NCI-H2171 treated with DMSO at 0.1 percent for 48 hours (cell line): ENCODE data around the gene GLRX3.

Experiments
- DNase-seq: peaks from one replicate; lab custom pipeline; 2025; lab: John Stamatoyannopoulos, UW

The GLRX3 gene

GRCh38 chr10:130208807-130209206, 72.6 kb downstream of the GLRX3 start:
- DNase-seq: no peak

GRCh38 chr10:130212746-130213145, 76.6 kb downstream of the GLRX3 start:
- DNase-seq: no peak

- no peak for DNase-seq
These were observed 77.3 kb downstream of the GLRX3 start for GRCh38 chr10:130213286-130214080.

- no peak for DNase-seq
These were observed 78.2 kb downstream of the GLRX3 start for GRCh38 chr10:130214431-130214830.

- no peak for DNase-seq
These were observed 79.2 kb downstream of the GLRX3 start for GRCh38 chr10:130215151-130215930.

- no peak for DNase-seq
These were observed 79.7 kb downstream of the GLRX3 start for GRCh38 chr10:130215931-130216231.

GRCh38 chr10:130218181-130218641, 82.0 kb downstream of the GLRX3 start:
- no peak for DNase-seq

- DNase-seq: no peak
These were observed 82.7 kb downstream of the GLRX3 start for GRCh38 chr10:130218936-130219335.

- no peak for DNase-seq
These were observed 84.3 kb downstream of the GLRX3 start for GRCh38 chr10:130220251-130221185.

- DNase-seq: no peak
These were observed 85.5 kb downstream of the GLRX3 start for GRCh38 chr10:130221456-130222375.

- DNase-seq: no peak
These were observed 86.2 kb downstream of the GLRX3 start for GRCh38 chr10:130222381-130222780.

- DNase-seq: no peak
These were observed 88.0 kb downstream of the GLRX3 start for GRCh38 chr10:130224228-130224627.

GRCh38 chr10:130226012-130226411, 89.8 kb downstream of the GLRX3 start:
- no peak for DNase-seq

GRCh38 chr10:130227883-130228282, 91.7 kb downstream of the GLRX3 start:
- no peak for DNase-seq
